ENCODE data around the gene CDC42BPA. TPM values are rescaled to one million over a fixed set of nuclear protein-coding genes. Genes with fewer than 3 reads are reported as not detected.

CDC42BPA gene
- total and polyA plus RNA-seq, 9 of the 15 experiments (the other 6 are each of a cell fraction or from before 2014, with no cell fraction given): 8.0 to 77.5 (median 52.1) TPM

DNA sequence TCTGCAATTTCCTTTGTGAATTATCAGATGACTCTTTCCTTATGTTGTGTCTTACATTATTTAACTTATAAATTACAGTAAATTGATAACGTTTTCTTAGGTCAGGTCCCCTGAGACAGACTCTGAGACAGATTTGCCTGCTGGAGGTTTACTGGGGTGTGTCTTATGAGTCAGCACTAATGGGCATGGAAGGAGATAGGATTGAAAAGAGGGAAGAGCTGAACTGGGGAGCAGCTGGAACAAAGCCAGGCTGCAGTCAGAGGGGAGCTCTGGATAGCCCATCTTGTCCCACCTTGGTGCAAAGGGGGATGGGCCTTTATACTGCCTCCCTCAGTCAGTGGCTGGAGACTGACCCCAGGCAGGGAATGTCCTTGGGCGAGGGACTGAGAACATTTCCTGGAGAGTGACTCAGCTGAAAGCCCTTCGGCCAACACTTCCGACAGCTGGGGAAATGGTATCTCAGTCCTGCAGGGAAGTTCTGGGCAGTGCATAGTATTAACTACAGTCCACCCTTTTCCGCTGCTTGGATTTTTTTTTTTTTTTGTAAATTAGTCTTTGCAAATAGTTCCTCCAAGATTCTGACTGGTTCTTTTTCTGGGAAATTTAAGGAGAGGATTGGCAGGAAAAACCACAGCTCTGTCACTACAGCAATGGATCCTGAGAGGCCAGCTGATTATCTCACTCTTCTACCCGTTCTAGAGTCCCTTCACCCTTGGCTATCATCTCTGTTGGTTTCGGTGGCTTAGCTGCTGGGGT, 39.1 kb upstream of the CDC42BPA start (continued):
- TF ChIP-seq, protein P1, sequence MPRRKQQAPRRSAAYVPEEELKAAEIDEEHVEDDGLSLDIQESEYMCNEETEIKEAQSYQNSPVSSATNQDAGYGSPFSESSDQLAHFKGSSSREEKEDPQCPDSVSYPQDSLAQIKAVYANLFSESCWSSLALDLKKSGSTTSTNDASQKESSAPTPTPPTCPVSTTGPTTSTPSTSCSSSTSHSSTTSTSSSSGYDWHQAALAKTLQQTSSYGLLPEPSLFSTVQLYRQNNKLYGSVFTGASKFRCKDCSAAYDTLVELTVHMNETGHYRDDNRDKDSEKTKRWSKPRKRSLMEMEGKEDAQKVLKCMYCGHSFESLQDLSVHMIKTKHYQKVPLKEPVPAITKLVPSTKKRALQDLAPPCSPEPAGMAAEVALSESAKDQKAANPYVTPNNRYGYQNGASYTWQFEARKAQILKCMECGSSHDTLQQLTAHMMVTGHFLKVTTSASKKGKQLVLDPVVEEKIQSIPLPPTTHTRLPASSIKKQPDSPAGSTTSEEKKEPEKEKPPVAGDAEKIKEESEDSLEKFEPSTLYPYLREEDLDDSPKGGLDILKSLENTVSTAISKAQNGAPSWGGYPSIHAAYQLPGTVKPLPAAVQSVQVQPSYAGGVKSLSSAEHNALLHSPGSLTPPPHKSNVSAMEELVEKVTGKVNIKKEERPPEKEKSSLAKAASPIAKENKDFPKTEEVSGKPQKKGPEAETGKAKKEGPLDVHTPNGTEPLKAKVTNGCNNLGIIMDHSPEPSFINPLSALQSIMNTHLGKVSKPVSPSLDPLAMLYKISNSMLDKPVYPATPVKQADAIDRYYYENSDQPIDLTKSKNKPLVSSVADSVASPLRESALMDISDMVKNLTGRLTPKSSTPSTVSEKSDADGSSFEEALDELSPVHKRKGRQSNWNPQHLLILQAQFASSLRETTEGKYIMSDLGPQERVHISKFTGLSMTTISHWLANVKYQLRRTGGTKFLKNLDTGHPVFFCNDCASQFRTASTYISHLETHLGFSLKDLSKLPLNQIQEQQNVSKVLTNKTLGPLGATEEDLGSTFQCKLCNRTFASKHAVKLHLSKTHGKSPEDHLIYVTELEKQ (CRISPR knock-in tag; IDR thresholded peaks at IDR 0.05): 0 out of 2 replicates have a peak, but pooled peaks have one; percentile 40
- TF ChIP-seq CXXC5 (CRISPR knock-in tag; IDR thresholded peaks at IDR 0.05) (peak; percentile 61), ARID2 (IDR thresholded peaks at IDR 0.05) (no peak), RB1 (IDR thresholded peaks at IDR 0.05; ENCODE audit: low read depth) (peak; percentile 66), OTX1 (CRISPR knock-in tag; IDR thresholded peaks at IDR 0.05) (0 out of 2 replicates have a peak, but pooled peaks have one; percentile 50), ADNP (tag; IDR thresholded peaks at IDR 0.05) (no peak; the same call in 1 of the 2 replicates), MYNN (IDR thresholded peaks at IDR 0.05) (peak; percentile 90), MYNN (CRISPR knock-in tag; IDR thresholded peaks at IDR 0.05) (no peak), TAL1 (IDR thresholded peaks at IDR 0.05) (peak; percentile 75), ZNF668 (CRISPR knock-in tag; IDR thresholded peaks at IDR 0.05) (no peak), SPI1 (IDR thresholded peaks at IDR 0.05; ENCODE audit: borderline replicate concordance, low read depth, low read length) (peak; percentile 74), HDAC3 (IDR thresholded peaks at IDR 0.05; ENCODE audit: borderline replicate concordance, partially characterized antibody) (peak; percentile 81)
- TF ChIP-seq, protein P2, sequence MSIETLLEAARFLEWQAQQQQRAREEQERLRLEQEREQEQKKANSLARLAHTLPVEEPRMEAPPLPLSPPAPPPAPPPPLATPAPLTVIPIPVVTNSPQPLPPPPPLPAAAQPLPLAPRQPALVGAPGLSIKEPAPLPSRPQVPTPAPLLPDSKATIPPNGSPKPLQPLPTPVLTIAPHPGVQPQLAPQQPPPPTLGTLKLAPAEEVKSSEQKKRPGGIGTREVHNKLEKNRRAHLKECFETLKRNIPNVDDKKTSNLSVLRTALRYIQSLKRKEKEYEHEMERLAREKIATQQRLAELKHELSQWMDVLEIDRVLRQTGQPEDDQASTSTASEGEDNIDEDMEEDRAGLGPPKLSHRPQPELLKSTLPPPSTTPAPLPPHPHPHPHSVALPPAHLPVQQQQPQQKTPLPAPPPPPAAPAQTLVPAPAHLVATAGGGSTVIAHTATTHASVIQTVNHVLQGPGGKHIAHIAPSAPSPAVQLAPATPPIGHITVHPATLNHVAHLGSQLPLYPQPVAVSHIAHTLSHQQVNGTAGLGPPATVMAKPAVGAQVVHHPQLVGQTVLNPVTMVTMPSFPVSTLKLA (conservative IDR thresholded peaks at IDR 0.05): peak in 1 of 2 experiments; percentile 68; a peak in 3 of 4 replicates
- TF ChIP-seq, protein P3, sequence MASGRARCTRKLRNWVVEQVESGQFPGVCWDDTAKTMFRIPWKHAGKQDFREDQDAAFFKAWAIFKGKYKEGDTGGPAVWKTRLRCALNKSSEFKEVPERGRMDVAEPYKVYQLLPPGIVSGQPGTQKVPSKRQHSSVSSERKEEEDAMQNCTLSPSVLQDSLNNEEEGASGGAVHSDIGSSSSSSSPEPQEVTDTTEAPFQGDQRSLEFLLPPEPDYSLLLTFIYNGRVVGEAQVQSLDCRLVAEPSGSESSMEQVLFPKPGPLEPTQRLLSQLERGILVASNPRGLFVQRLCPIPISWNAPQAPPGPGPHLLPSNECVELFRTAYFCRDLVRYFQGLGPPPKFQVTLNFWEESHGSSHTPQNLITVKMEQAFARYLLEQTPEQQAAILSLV (tag; IDR thresholded peaks at IDR 0.05): no peak
